CD4-positive, alpha-beta T cell treated with Interleukin-17A for 4 hours (primary cell): ENCODE results near the gene NOS1.

Source experiments
- DNase-seq: peaks from one replicate; pipeline ENCODE4 v3.0.0-alpha.2; 2020; ENCODE audit warnings: mixed read lengths

Gene NOS1

GRCh38 chr12:117363056-117363662, 1.7 kb upstream of the NOS1 start:
- no peak for DNase-seq

- DNase-seq: no peak
Observed at GRCh38 chr12:117362391-117362790, 965 bp upstream of the NOS1 start.

- DNase-seq: no peak
Observed at GRCh38 chr12:117361905-117362304, 479 bp upstream of the NOS1 start.

GRCh38 chr12:117360551-117361346, 677 bp downstream of the NOS1 start:
- DNase-seq: no peak

- no peak for DNase-seq
Observed at GRCh38 chr12:117360222-117360550, 1.2 kb downstream of the NOS1 start.

- no peak for DNase-seq
Observed at GRCh38 chr12:117359029-117359845, 2.2 kb downstream of the NOS1 start.

- no peak for DNase-seq
Observed at GRCh38 chr12:117356048-117356447, 5.4 kb downstream of the NOS1 start.

- DNase-seq: no peak
Observed at GRCh38 chr12:117352883-117353282, 8.5 kb downstream of the NOS1 start.

GRCh38 chr12:117352206-117352605, 9.2 kb downstream of the NOS1 start:
- DNase-seq: no peak

- DNase-seq: no peak
Observed at GRCh38 chr12:117350140-117350539, 11.3 kb downstream of the NOS1 start.

- no peak for DNase-seq
Observed at GRCh38 chr12:117347588-117347987, 13.8 kb downstream of the NOS1 start.

- no peak for DNase-seq
Observed at GRCh38 chr12:117344716-117345115, 16.7 kb downstream of the NOS1 start.

GRCh38 chr12:117343849-117344248, 17.6 kb downstream of the NOS1 start:
- DNase-seq: no peak

GRCh38 chr12:117343296-117343695, 18.1 kb downstream of the NOS1 start:
- no peak for DNase-seq

GRCh38 chr12:117342682-117343081, 18.7 kb downstream of the NOS1 start:
- DNase-seq: no peak

GRCh38 chr12:117342247-117342646, 19.2 kb downstream of the NOS1 start:
- DNase-seq: no peak

- no peak for DNase-seq
Observed at GRCh38 chr12:117339104-117339503, 22.3 kb downstream of the NOS1 start.

GRCh38 chr12:117334855-117335587, 26.4 kb downstream of the NOS1 start:
- no peak for DNase-seq

GRCh38 chr12:117334051-117334450, 27.4 kb downstream of the NOS1 start:
- DNase-seq: no peak

GRCh38 chr12:117333331-117333881, 28.0 kb downstream of the NOS1 start:
- no peak for DNase-seq

GRCh38 chr12:117331691-117332090, 29.7 kb downstream of the NOS1 start:
- DNase-seq: no peak

GRCh38 chr12:117330441-117331113, 30.8 kb downstream of the NOS1 start:
- DNase-seq: no peak
